Neural progenitor cell (in vitro differentiated cells): Measurements from ENCODE around the gene WDR7. TPM values are rescaled to one million over a fixed set of nuclear protein-coding genes. Genes with fewer than 3 reads are reported as not detected.

Experiments
- DNase-seq: peaks from one replicate; pipeline ENCODE4 v3.0.0-alpha.2; 2016; ENCODE audit warnings: low spot score
- H2AFZ ChIP-seq: fragments of 200-600 bp; sonication (generic); replicated peaks from 2 replicates; pipeline ENCODE4 v1.6.1; 2016; ENCODE audit warnings: antibody characterized with exemption
- H3F3A ChIP-seq: fragments of 200-600 bp; sonication (generic); 2 replicates; pipeline ENCODE4 v1.6.1; 2016; ENCODE audit warnings: antibody characterized with exemption, low read depth
- H3K27ac ChIP-seq: fragments of 200-600 bp; sonication (generic); 2 replicates; pipeline ENCODE4 v1.5.1; 2016; ENCODE audit warnings: mild to moderate bottlenecking
- H3K27me3 ChIP-seq: fragments of 200-600 bp; sonication (generic); 2 replicates; pipeline ENCODE4 v1.6.1; 2016; ENCODE audit warnings: mild to moderate bottlenecking, moderate library complexity
- H3K36me3 ChIP-seq: fragments of 200-600 bp; sonication (generic); 2 replicates; pipeline ENCODE4 v1.5.1; 2016
- H3K4me1 ChIP-seq: fragments of 200-600 bp; sonication (generic); 2 replicates; pipeline ENCODE4 v1.6.1; 2016; ENCODE audit warnings: mixed run types
- H3K4me2 ChIP-seq: fragments of 200-600 bp; sonication (generic); 2 replicates; pipeline ENCODE4 v1.6.1; 2016
- H3K4me3 ChIP-seq: fragments of 200-600 bp; sonication (generic); 2 replicates; pipeline ENCODE4 v1.5.1; 2016
- H3K79me2 ChIP-seq: fragments of 200-600 bp; sonication (generic); 2 replicates; pipeline ENCODE4 v1.6.1; 2016; ENCODE audit warnings: low read depth
- H3K9ac ChIP-seq: fragments of 200-600 bp; sonication (generic); 2 replicates; pipeline ENCODE4 v1.6.1; 2016
- H3K9me3 ChIP-seq: fragments of 200-600 bp; sonication (generic); 2 replicates; pipeline ENCODE4 v1.5.1; 2016; ENCODE audit warnings: low read depth
- H4K20me1 ChIP-seq: fragments of 200-600 bp; sonication (generic); 2 replicates; pipeline ENCODE4 v1.6.1; 2016; ENCODE audit warnings: low read depth
- H3K27ac Mint-ChIP-seq: 3 replicates; pipeline ENCODE4 v1.8.0; 2021; ENCODE audit warnings: mixed read lengths
- H3K27me3 Mint-ChIP-seq: 2 replicates; pipeline ENCODE4 v1.8.0; 2022; ENCODE audit warnings: low read depth, mild to moderate bottlenecking, inconsistent platforms, moderate library complexity, mixed read lengths; ENCODE audit not compliant: insufficient read depth
- H3K36me3 Mint-ChIP-seq: 3 replicates; pipeline ENCODE4 v1.8.0; 2021; ENCODE audit warnings: mixed read lengths
- H3K4me1 Mint-ChIP-seq: 3 replicates; pipeline ENCODE4 v1.8.0; 2021; ENCODE audit warnings: mixed read lengths
- H3K4me3 Mint-ChIP-seq: 3 replicates; pipeline ENCODE4 v1.8.0; 2021; ENCODE audit warnings: mild to moderate bottlenecking, moderate library complexity, mixed read lengths
- H3K9me3 Mint-ChIP-seq: 3 replicates; pipeline ENCODE4 v1.8.0; 2020; ENCODE audit warnings: mixed read lengths
- CTCF ChIP-seq: fragments of 200-600 bp; sonication (generic); IDR thresholded peaks from 2 replicates; pipeline ENCODE4 v1.5.1; 2017; ENCODE audit warnings: antibody characterized with exemption, mild to moderate bottlenecking
- EZH2 ChIP-seq: fragments of 200-600 bp; sonication (generic); IDR thresholded peaks from 2 replicates; pipeline ENCODE4 v1.6.1; 2017; ENCODE audit warnings: antibody characterized with exemption, mild to moderate bottlenecking, moderate library complexity
- EZH2phosphoT487 ChIP-seq: fragments of 200-600 bp; sonication (generic); IDR thresholded peaks from 2 replicates; pipeline ENCODE4 v1.6.1; 2017; ENCODE audit warnings: antibody characterized with exemption
- total RNA-seq: library from RNA; depleted of rRNA; stranded (reverse); fragments of >200 nt; gene quantifications from 2 replicates; pipeline ENCODE4 v1.2.3, GENCODE V29; 2015; ENCODE audit warnings: low replicate concordance

Gene WDR7
- total RNA-seq, 1 donor from 2014 or later: 12.3 TPM

GRCh38 chr18:57058734-57059133 lies 407.6 kb downstream of the WDR7 start:
- H3K4me3 ChIP-seq: no peak overlapping the region
- Mint-ChIP-seq H3K36me3 (no peaks in the 10 kb centered on the region), H3K9me3 (no peaks in the 10 kb centered on the region), H3K4me3 (no peak overlapping the region), H3K27ac (no peak overlapping the region), H3K27me3 (peaks cover 10% of the 10 kb centered on the region), H3K4me1 (peaks cover 13% of the 10 kb centered on the region)
- no peaks in the 10 kb centered on the region for H3K36me3 ChIP-seq
- no peaks in the 10 kb centered on the region for H4K20me1 ChIP-seq
- DNase-seq: no peak
- H2AFZ ChIP-seq: no peak overlapping the region
- H3K4me1 ChIP-seq: peaks cover 16% of the 10 kb centered on the region
- H3K27ac ChIP-seq: no peak overlapping the region
- H3F3A ChIP-seq: peaks cover 6% of the 10 kb centered on the region
- H3K4me2 ChIP-seq: no peak overlapping the region
- TF ChIP-seq EZH2 (no peak), CTCF (no peak), EZH2phosphoT487 (no peak)
- H3K9ac ChIP-seq: no peak overlapping the region
- H3K9me3 ChIP-seq: no peaks in the 10 kb centered on the region
- H3K79me2 ChIP-seq: no peaks in the 10 kb centered on the region
- no peaks in the 10 kb centered on the region for H3K27me3 ChIP-seq

- Mint-ChIP-seq H3K36me3 (no peaks in the 10 kb centered on the region), H3K27me3 (peaks cover 10% of the 10 kb centered on the region), H3K4me3 (no peak overlapping the region), H3K27ac (no peak overlapping the region), H3K9me3 (no peaks in the 10 kb centered on the region), H3K4me1 (peaks cover 19% of the 10 kb centered on the region)
- H3K4me2 ChIP-seq: no peak overlapping the region
- H3F3A ChIP-seq: peaks cover 6% of the 10 kb centered on the region
- H3K9ac ChIP-seq: no peak overlapping the region
- H3K4me3 ChIP-seq: no peak overlapping the region
- no peaks in the 10 kb centered on the region for H3K79me2 ChIP-seq
- no peak overlapping the region for H3K27ac ChIP-seq
- peaks cover 22% of the 10 kb centered on the region for H3K4me1 ChIP-seq
- DNase-seq: no peak
- H4K20me1 ChIP-seq: no peaks in the 10 kb centered on the region
- no peaks in the 10 kb centered on the region for H3K36me3 ChIP-seq
- no peaks in the 10 kb centered on the region for H3K27me3 ChIP-seq
- H2AFZ ChIP-seq: no peak overlapping the region
- no peak for TF ChIP-seq EZH2phosphoT487
- TF ChIP-seq EZH2: no peak
- no peak for TF ChIP-seq CTCF
- no peaks in the 10 kb centered on the region for H3K9me3 ChIP-seq
Measured at GRCh38 chr18:57059366-57059765, 408.2 kb downstream of the WDR7 start.

GRCh38 chr18:57060814-57061213 lies 409.7 kb downstream of the WDR7 start:
- Mint-ChIP-seq H3K9me3 (no peaks in the 10 kb centered on the region), H3K4me1 (peaks cover 21% of the 10 kb centered on the region), H3K36me3 (no peaks in the 10 kb centered on the region), H3K4me3 (no peak overlapping the region), H3K27me3 (peaks cover 7% of the 10 kb centered on the region), H3K27ac (peak overlapping the region; percentile 13)
- H4K20me1 ChIP-seq: no peaks in the 10 kb centered on the region
- H3K9ac ChIP-seq: no peak overlapping the region
- no peaks in the 10 kb centered on the region for H3K36me3 ChIP-seq
- peaks cover 6% of the 10 kb centered on the region for H3F3A ChIP-seq
- H3K4me2 ChIP-seq: no peak overlapping the region
- no peaks in the 10 kb centered on the region for H3K9me3 ChIP-seq
- H3K4me1 ChIP-seq: peaks cover 22% of the 10 kb centered on the region
- DNase-seq: no peak
- H3K4me3 ChIP-seq: no peak overlapping the region
- TF ChIP-seq EZH2 (no peak), CTCF (no peak), EZH2phosphoT487 (no peak)
- no peak overlapping the region for H3K27ac ChIP-seq
- H3K27me3 ChIP-seq: no peaks in the 10 kb centered on the region
- no peaks in the 10 kb centered on the region for H3K79me2 ChIP-seq
- no peak overlapping the region for H2AFZ ChIP-seq
